ENCODE data around the gene TIGD6. TPM values are rescaled to one million over a fixed set of nuclear protein-coding genes. Genes with fewer than 3 reads are reported as not detected.
"Not testable (repeated sequence)": the region's sequence is repeated elsewhere in the genome, so short reads cannot be mapped to it uniquely, and the experiment has no call there.

Gene TIGD6
- total RNA-seq, 4 donors from 2014 or later = 0.20 to 2.5 (median 1.6) TPM

GRCh38 chr5:150036513-150036912, 36.1 kb upstream of the TIGD6 start:
- intact Hi-C loops (cut with DNase I; ENCODE audit: low total_unique reads) (no loop called here), in situ Hi-C loops (cut with MboI; ENCODE audit: low pct_ligation_motif_present in 1 of 4, low pct_unique_long_range_greater_than_20kb in 1 of 4, low sequenced_read_pairs in 3 of 4) (no loop called here)
- no peaks in the 10 kb centered on the region for H3K9me3 ChIP-seq
- 68 to 93% methylated on average over 3 to 9 of the region's 9 CpGs for WGBS, 2 donors (ENCODE audit: low coverage in 1 of 2)
- no peaks in the 10 kb centered on the region for H3K4me1 ChIP-seq
- no peak overlapping the region for H3K4me3 ChIP-seq
- H3K36me3 ChIP-seq = peaks cover 0 to 83% (median 33%) of the 10 kb centered on the region in 4 donors
- H3K27me3 ChIP-seq = no peaks in the 10 kb centered on the region
- no peak for DNase-seq
- no peak overlapping the region for H3K27ac ChIP-seq
- TF ChIP-seq CTCF (IDR thresholded peaks at IDR 0.05) = no peak
- no peak for TF ChIP-seq POLR2A (IDR thresholded peaks at IDR 0.05)
- no peak for TF ChIP-seq EP300 (IDR thresholded peaks at IDR 0.05; ENCODE audit: low read depth)
- TF ChIP-seq POLR2AphosphoS5 (IDR thresholded peaks at IDR 0.05) = no peak

- DNase-seq = no peak
- in situ Hi-C loops (cut with MboI; ENCODE audit: low pct_ligation_motif_present in 1 of 4, low pct_unique_long_range_greater_than_20kb in 1 of 4, low sequenced_read_pairs in 3 of 4) (no loop called here), intact Hi-C loops (cut with DNase I; ENCODE audit: low total_unique reads) (no loop called here)
- Histone ChIP-seq H3K27ac (no peak overlapping the region), H3K9me3 (no peaks in the 10 kb centered on the region), H3K36me3 (peaks cover 0 to 82% (median 32%) of the 10 kb centered on the region in 4 donors), H3K27me3 (no peaks in the 10 kb centered on the region), H3K4me1 (no peaks in the 10 kb centered on the region), H3K4me3 (no peak overlapping the region)
- no peak for TF ChIP-seq POLR2AphosphoS5 (IDR thresholded peaks at IDR 0.05)
- TF ChIP-seq CTCF (IDR thresholded peaks at IDR 0.05) = no peak
- no peak for TF ChIP-seq EP300 (IDR thresholded peaks at IDR 0.05; ENCODE audit: low read depth)
- TF ChIP-seq POLR2A (IDR thresholded peaks at IDR 0.05) = no peak
- 74 to 94% methylated on average over 3 to 7 of the region's 7 CpGs for WGBS, 2 donors (ENCODE audit: low coverage in 1 of 2)
These were observed 34.9 kb upstream of the TIGD6 start for GRCh38 chr5:150035139-150035895.

- DNase-seq = no peak
- Histone ChIP-seq H3K4me3 (no peak overlapping the region), H3K36me3 (peaks cover 0 to 82% (median 32%) of the 10 kb centered on the region in 4 donors), H3K4me1 (no peaks in the 10 kb centered on the region), H3K27ac (no peak overlapping the region), H3K9me3 (no peaks in the 10 kb centered on the region), H3K27me3 (no peaks in the 10 kb centered on the region)
- TF ChIP-seq POLR2AphosphoS5 (IDR thresholded peaks at IDR 0.05) = no peak
- TF ChIP-seq EP300 (IDR thresholded peaks at IDR 0.05; ENCODE audit: low read depth) = no peak
- TF ChIP-seq CTCF (IDR thresholded peaks at IDR 0.05) = no peak
- TF ChIP-seq POLR2A (IDR thresholded peaks at IDR 0.05) = no peak
- in situ Hi-C loops (cut with MboI; ENCODE audit: low pct_ligation_motif_present in 1 of 4, low pct_unique_long_range_greater_than_20kb in 1 of 4, low sequenced_read_pairs in 3 of 4) = no loop called here
- intact Hi-C loops (cut with DNase I; ENCODE audit: low total_unique reads) = loop anchor here (5.0 kb wide), 1 partner anchor 512 kb away; no protein-coding TSS in a partner anchor
- 83 to 100% methylated on average over 2 to 4 of the region's 4 CpGs for WGBS, 2 donors (ENCODE audit: low coverage in 1 of 2)
These were observed 34.2 kb upstream of the TIGD6 start for GRCh38 chr5:150034662-150035061.

- Histone ChIP-seq H3K36me3 (peaks cover 0 to 75% (median 32%) of the 10 kb centered on the region in 4 donors), H3K4me3 (no peak overlapping the region), H3K4me1 (no peaks in the 10 kb centered on the region), H3K9me3 (no peaks in the 10 kb centered on the region), H3K27ac (no peak overlapping the region), H3K27me3 (no peaks in the 10 kb centered on the region)
- intact Hi-C loops (cut with DNase I; ENCODE audit: low total_unique reads) (loop anchor here (5.0 kb wide), 1 partner anchor 511 kb away; no protein-coding TSS in a partner anchor), in situ Hi-C loops (cut with MboI; ENCODE audit: low pct_ligation_motif_present in 1 of 4, low pct_unique_long_range_greater_than_20kb in 1 of 4, low sequenced_read_pairs in 3 of 4) (no loop called here)
- no peak for TF ChIP-seq POLR2A (IDR thresholded peaks at IDR 0.05)
- TF ChIP-seq EP300 (IDR thresholded peaks at IDR 0.05; ENCODE audit: low read depth) = no peak
- no peak for TF ChIP-seq POLR2AphosphoS5 (IDR thresholded peaks at IDR 0.05)
- no peak for TF ChIP-seq CTCF (IDR thresholded peaks at IDR 0.05)
- DNase-seq = no peak
- 97 to 100% methylated on average over 4 of the region's 4 CpGs for WGBS, 2 donors (ENCODE audit: low coverage in 1 of 2)
These were observed 32.9 kb upstream of the TIGD6 start for GRCh38 chr5:150033334-150033733.

- H3K27me3 ChIP-seq; H3K27ac ChIP-seq; intact Hi-C loops (cut with DNase I; ENCODE audit: low total_unique reads); H3K9me3 ChIP-seq; H3K4me3 ChIP-seq; DNase-seq; in situ Hi-C loops (cut with MboI; ENCODE audit: low pct_ligation_motif_present in 1 of 4, low pct_unique_long_range_greater_than_20kb in 1 of 4, low sequenced_read_pairs in 3 of 4); H3K4me1 ChIP-seq: not testable (repeated sequence)
- 43 to 46% methylated on average over 1 of the region's 1 CpG for WGBS, 2 donors (ENCODE audit: low coverage in 1 of 2)
- peaks cover 0 to 77% (median 30%) of the 10 kb centered on the region in 4 donors for H3K36me3 ChIP-seq
These were observed 27.6 kb upstream of the TIGD6 start for GRCh38 chr5:150028047-150028446.

Measured in transverse colon (tissue), 4 donors.